SK-N-SH treated with all-trans-retinoic acid at 6 μM for 48 hours (cell line): ENCODE data around the gene DISP1.
A peak's percentile ranks its signal among the peaks of the same experiment; 100 is the strongest.

Experiments used
- BACH2 ChIP-seq: fragments of 250-450 bp; sonication (Bioruptor Pico); IDR thresholded peaks from 2 replicates; pipeline ENCODE4 v1.9.0; 2021; ENCODE audit warnings: mild to moderate bottlenecking, borderline replicate concordance
- PPARA ChIP-seq: fragments of 250-450 bp; sonication (Bioruptor Pico); IDR thresholded peaks from 2 replicates; pipeline ENCODE4 v1.5.0; 2020; ENCODE audit warnings: mild to moderate bottlenecking, borderline replicate concordance
- RARB ChIP-seq: fragments of 250-450 bp; sonication (Bioruptor Pico); IDR thresholded peaks from 2 replicates; pipeline ENCODE4 v1.8.0; 2021; ENCODE audit warnings: mild to moderate bottlenecking, moderate library complexity
- ZNF8 ChIP-seq: fragments of 450-650 bp; formaldehyde crosslinking; IDR thresholded peaks from 2 replicates; pipeline ENCODE4 v1.5.0; 2020; ENCODE audit warnings: mild to moderate bottlenecking, moderate library complexity
- TF ChIP-seq, protein P1 (sequence below): fragments of 250-450 bp; sonication (Bioruptor Pico); IDR thresholded peaks from 2 replicates; pipeline ENCODE4 v1.8.0; 2020; ENCODE audit warnings: mild to moderate bottlenecking, moderate library complexity, borderline replicate concordance
- TF ChIP-seq, protein P2 (sequence below): fragments of 250-450 bp; sonication (Bioruptor Pico); IDR thresholded peaks from 2 replicates; pipeline ENCODE4 v1.5.1; 2021; ENCODE audit warnings: mild to moderate bottlenecking, moderate library complexity

DNA sequence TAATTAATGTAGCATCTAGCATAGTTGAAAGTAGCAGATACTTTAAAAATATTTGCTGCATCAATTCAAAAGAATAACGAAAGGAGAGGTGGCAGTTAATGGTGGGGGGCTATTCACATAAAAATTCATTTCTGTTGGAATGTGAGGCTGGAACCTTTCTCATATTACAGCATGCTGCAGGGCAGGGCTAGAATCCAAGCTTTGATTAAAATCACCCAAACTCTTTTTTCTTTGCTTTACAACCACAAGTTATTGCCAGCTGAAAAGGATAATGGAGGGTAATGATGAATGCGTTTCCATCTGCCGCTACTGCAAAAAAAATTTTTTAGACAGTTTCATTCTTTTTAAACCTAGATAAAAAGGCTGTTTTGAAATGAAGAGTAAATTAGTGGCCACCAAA is 9.8 kb downstream of the DISP1 start:
- TF ChIP-seq ZNF8 (CRISPR knock-in tag) (no peak), BACH2 (CRISPR knock-in tag) (no peak), PPARA (CRISPR knock-in tag) (no peak), RARB (CRISPR knock-in tag) (no peak)
- TF ChIP-seq, protein P1, sequence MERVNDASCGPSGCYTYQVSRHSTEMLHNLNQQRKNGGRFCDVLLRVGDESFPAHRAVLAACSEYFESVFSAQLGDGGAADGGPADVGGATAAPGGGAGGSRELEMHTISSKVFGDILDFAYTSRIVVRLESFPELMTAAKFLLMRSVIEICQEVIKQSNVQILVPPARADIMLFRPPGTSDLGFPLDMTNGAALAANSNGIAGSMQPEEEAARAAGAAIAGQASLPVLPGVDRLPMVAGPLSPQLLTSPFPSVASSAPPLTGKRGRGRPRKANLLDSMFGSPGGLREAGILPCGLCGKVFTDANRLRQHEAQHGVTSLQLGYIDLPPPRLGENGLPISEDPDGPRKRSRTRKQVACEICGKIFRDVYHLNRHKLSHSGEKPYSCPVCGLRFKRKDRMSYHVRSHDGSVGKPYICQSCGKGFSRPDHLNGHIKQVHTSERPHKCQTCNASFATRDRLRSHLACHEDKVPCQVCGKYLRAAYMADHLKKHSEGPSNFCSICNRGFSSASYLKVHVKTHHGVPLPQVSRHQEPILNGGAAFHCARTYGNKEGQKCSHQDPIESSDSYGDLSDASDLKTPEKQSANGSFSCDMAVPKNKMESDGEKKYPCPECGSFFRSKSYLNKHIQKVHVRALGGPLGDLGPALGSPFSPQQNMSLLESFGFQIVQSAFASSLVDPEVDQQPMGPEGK (CRISPR knock-in tag): peak; percentile 38; the same call in 1 of the 2 replicates
- TF ChIP-seq, protein P2, sequence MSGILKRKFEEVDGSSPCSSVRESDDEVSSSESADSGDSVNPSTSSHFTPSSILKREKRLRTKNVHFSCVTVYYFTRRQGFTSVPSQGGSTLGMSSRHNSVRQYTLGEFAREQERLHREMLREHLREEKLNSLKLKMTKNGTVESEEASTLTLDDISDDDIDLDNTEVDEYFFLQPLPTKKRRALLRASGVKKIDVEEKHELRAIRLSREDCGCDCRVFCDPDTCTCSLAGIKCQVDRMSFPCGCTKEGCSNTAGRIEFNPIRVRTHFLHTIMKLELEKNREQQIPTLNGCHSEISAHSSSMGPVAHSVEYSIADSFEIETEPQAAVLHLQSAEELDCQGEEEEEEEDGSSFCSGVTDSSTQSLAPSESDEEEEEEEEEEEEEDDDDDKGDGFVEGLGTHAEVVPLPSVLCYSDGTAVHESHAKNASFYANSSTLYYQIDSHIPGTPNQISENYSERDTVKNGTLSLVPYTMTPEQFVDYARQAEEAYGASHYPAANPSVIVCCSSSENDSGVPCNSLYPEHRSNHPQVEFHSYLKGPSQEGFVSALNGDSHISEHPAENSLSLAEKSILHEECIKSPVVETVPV (CRISPR knock-in tag): no peak
